Rectal smooth muscle tissue (tissue), 1 donor: ENCODE measurements around the gene PRODH2.

Experiments used
- H3K27ac ChIP-seq: one replicate; pipeline ENCODE4 v1.7.0; 2013; ENCODE audit warnings: low read depth, low read length, inconsistent platforms
- H3K27me3 ChIP-seq: one replicate; pipeline ENCODE4 v1.7.0; 2013; ENCODE audit warnings: low read length; ENCODE audit not compliant: control insufficient read depth, insufficient read depth
- H3K36me3 ChIP-seq: one replicate; pipeline ENCODE4 v1.7.0; 2013; ENCODE audit warnings: low read length; ENCODE audit not compliant: control insufficient read depth, insufficient read depth
- H3K4me1 ChIP-seq: one replicate; pipeline ENCODE4 v1.7.0; 2013; ENCODE audit warnings: low read length; ENCODE audit not compliant: control insufficient read depth, insufficient read depth
- H3K4me3 ChIP-seq: one replicate; pipeline ENCODE4 v1.7.0; 2013; ENCODE audit warnings: low read length
- H3K9ac ChIP-seq: one replicate; pipeline ENCODE4 v1.7.0; 2013; ENCODE audit warnings: low read length

Gene PRODH2

DNA sequence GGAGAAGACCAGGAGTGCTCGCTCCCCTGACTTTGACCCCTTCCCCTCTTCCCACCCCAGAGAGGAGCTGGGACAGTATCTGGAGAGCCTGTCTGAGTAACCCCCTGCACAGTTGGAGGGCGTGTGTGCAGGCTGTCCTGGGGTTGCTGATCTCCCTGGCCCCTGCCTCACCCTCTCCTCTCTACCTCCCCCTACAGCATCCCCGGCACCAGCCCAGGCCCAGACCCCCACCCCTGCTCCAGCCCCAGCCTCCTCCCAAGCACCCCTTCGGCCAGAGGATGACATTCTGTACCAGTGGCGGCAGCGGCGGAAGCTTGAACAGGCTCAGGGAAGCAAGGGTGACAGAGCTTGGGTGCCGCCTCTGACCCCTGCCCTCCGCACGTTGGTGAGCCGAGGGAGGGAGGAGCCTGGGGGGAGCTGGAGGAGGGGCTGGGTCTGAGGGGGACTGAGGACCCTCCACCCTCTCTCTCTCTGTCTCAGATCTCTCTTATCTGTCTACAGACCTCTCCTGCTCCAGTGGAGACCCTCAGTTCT, 46.0 kb downstream of the PRODH2 start:
- H3K4me3 ChIP-seq = no peak overlapping the region
- no peaks in the 10 kb centered on the region for H3K36me3 ChIP-seq

DNA sequence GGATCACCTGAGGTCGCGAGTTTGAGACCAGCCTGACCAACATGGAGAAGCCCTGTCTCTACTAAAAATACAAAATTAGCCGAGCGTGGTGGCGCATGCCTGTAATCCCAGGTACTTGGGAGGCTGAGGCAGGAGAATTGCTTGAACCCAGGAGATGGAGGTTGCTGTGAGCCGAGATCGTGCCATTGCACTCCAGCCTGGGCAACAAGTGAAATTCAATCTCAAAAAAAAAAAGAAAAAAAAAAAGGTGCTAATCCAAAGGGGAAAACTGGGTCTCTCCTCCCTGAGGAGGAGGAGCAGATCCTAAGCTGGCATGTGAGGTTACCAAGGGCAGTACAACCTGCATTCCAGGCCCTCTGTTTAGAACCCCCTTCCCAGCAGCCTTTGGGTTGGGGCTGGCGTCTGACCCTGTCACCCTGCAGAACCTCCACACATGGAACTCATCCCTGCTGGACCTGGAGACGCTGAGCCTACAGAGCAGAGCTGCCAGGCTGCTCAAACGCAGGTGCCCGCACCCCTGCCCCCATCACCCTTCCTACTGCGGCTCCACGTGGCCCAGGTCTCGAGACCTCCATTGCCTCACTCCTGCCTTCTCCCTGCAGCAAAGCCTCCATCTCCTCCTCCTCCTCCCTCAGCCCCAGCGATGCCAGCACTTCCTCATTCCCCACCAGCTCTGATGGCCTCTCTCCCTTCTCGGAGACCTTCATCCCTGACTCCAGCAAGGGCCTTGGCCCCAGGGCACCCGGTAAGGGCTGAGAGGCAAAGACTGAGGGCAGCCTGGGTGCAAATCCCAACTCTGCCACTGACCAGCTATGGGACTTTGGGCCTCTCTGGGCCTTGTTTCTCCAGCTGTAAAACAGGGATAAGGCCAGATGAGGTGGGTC, 48.0 kb downstream of the PRODH2 start:
- Histone ChIP-seq H3K27ac (no peak overlapping the region), H3K4me1 (no peaks in the 10 kb centered on the region), H3K4me3 (no peak overlapping the region), H3K36me3 (no peaks in the 10 kb centered on the region), H3K27me3 (no peaks in the 10 kb centered on the region), H3K9ac (no peak overlapping the region)

More for the DNA sequence above, 46.0 kb downstream of the PRODH2 start:
- Histone ChIP-seq H3K9ac (no peak overlapping the region), H3K27ac (no peak overlapping the region), H3K4me1 (no peaks in the 10 kb centered on the region), H3K27me3 (no peaks in the 10 kb centered on the region)

DNA sequence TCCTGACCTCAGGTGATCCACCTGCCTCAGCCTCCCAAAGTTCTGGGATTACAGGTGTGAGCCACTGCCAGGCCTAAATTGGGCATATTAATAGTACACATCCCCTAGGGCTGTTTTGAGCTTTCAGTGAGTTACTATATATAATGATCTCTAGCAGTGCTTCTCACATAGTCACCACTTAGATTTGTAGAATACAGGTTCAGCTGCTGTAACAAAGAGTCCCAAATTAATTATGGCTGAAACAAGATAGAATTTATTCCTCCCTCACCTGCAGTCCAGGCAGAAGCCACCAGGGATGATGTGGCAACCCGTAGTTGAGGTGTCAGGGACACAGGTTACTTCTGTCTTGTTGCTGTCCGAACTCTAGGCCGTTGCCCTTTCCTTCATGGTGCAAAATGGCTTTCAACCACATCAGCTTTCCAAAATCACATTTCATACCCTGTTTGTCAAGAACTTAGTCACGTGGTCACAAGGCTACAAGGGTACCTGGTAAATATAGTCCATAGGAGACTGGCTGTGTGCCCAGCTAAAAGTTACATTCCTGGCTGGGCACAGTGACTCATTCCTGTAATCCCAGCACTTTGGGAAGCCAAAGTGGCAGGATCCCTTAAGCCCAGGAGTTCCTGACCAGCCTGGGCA, 51.8 kb downstream of the PRODH2 start:
- Histone ChIP-seq H3K27me3 (no peaks in the 10 kb centered on the region), H3K4me3 (no peak overlapping the region), H3K36me3 (no peaks in the 10 kb centered on the region), H3K9ac (no peak overlapping the region), H3K27ac (no peak overlapping the region), H3K4me1 (peaks cover 2% of the 10 kb centered on the region)

DNA sequence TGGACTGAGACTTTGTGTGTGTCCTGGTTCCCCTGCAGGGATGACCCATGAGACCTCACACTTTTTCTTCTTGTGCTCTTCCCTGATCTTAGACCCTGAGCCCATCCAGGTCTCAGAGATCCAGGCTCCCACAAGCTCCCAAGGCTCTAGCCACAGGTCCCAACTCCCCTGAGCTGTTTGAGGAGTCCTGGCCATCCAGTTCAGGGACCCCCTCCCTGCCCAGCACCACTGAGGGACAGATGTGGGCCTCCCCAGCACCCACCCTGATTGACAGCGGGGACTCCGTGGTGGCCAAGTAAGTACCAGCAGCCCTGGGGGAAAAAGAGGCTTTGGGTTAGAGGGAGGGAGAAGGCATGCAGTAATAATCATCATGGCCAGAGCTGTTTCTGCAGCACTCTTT, 52.9 kb downstream of the PRODH2 start:
- Histone ChIP-seq H3K27ac (no peak overlapping the region), H3K9ac (no peak overlapping the region), H3K27me3 (no peaks in the 10 kb centered on the region), H3K4me1 (peaks cover 7% of the 10 kb centered on the region), H3K36me3 (no peaks in the 10 kb centered on the region), H3K4me3 (no peak overlapping the region)

DNA sequence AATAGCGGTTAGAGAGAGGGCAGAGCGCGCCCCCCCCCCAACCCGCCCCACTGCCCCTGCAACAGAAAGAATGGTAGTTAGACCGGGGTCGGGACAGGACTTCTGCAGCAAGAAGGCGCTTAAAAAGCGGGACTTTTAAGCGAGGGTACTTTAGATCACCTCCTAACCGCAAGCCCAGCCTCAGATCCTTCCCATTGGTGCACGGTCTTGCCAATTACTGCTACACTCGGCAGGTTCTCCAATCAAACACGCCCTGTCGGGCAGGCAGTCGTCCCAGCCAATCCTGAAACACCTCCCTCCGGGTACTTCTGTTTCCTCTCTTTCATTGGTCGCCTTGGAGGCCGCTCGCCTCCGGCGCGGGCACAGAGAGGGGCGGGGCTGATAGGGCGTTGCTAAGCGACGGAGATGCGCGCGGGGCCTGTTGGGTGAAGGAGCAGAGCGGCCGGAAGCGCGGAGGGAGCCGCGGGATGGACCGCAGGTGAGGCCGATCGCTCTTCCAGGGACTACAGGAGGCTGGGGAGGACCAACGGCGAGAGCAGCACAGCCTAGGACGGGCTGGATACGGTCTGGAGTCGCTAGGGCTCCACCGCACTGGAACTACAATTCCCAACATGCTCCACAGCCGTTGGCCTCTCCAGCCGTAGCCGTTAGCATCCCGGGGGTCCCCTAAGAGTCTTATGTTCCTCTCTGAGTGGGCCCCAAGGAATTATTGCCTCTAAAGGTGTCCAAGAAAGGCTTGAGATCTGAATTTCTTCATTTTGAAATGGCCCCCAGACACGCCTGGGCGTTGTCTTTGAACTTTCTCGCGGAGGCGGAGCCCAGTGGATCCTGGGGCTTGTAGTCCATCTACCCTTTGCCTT, 54.7 kb downstream of the PRODH2 start, which contains the start of gene PROSER3:
TSS of gene PROSER3 (plus strand) at position 428 of the 860 bp plus-strand sequence. CDS start at position 468, 40 bp downstream.
- H3K4me1 ChIP-seq = peaks cover 13% of the 10 kb centered on the region
- peak within 1 kb of the TSS; percentile 100 for H3K4me3 ChIP-seq
- H3K9ac ChIP-seq = peak within 1 kb of the TSS; percentile 100
- H3K36me3 ChIP-seq = peaks cover 11% of the 10 kb centered on the region
- no peaks in the 10 kb centered on the region for H3K27me3 ChIP-seq
- H3K27ac ChIP-seq = peak within 1 kb of the TSS; percentile 99

DNA sequence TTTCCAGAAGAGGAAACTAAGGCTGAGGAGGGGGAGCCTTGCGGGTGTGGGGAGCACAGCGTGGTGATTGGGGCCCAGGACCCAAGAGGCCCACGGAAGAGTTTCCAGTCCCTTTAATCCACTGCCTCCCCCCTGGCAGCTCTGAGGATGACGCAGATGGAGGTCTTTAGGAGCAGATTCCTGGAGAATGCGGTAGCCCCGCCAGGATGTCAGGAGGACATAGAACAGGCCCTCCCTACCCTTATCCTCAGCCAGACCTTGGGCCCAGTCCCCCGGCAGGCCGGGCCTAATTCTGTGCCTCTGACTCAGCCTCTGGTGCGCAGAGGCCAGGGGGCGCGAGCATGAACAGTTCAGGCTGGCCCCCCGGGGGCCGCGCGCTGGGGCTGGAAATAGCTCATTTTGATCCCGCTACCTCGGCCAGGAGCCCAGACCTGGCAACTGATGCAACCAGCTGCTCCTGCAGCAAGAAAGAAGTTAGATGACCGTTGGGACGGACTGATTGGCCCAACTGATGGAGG, 55.4 kb downstream of the PRODH2 start:
- H3K27me3 ChIP-seq = no peaks in the 10 kb centered on the region
- H3K4me3 ChIP-seq = peak overlapping the region; percentile 61
- H3K9ac ChIP-seq = peak overlapping the region; percentile 84
- H3K36me3 ChIP-seq = peaks cover 16% of the 10 kb centered on the region
- H3K4me1 ChIP-seq = peaks cover 13% of the 10 kb centered on the region
- peak overlapping the region; percentile 99 for H3K27ac ChIP-seq

DNA sequence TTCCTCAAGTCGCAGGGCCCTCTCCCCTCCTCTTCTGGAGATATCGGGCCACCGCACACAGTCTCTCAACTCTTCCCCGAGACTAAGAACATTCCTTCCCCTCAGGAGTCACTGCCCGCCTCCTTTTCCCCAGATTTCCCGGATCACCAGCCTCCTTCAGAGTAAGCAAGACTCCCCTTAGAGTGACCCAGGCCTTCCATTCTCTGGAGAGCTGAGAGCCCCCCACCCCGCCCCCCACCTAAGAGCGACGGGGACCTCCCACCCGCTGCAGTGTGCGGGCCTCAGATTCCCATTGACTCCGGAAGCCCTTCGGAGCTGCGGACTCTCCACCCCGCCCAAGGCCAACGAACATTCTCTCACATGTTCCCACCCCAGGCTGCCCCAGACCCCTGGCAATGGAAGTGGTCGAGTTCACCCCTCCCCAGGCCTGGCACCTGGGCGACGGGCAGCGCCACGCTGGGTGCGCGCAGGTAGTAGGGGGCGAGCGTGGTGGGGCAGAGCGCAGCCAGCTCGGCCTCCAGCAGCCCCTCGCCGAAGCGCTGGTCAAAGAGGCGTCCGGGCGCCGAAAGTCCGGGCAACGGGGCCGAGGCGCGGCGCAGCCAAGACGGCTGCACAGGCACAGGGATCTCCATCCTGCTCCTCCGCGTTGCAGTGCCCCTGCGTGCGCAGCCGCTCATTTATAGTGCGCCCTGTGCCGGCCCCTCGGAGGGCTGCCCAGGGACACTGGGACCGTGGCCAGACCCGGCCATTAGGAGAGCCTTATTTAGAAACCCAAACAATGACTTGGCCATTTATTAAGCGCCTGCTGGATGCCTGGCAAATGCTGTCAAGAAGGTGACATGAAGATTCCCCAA, 56.0 kb downstream of the PRODH2 start, which contains the start of gene HSPB6:
TSS of gene HSPB6 (minus strand) at position 653 of the 854 bp plus-strand sequence. CDS start at position 632, 21 bp downstream.
- peaks cover 13% of the 10 kb centered on the region for H3K4me1 ChIP-seq
- H3K36me3 ChIP-seq = peaks cover 18% of the 10 kb centered on the region
- H3K27ac ChIP-seq = peak within 1 kb of the TSS; percentile 99
- peak within 1 kb of the TSS; percentile 61 for H3K4me3 ChIP-seq
- peak within 1 kb of the TSS; percentile 84 for H3K9ac ChIP-seq
- no peaks in the 10 kb centered on the region for H3K27me3 ChIP-seq

DNA sequence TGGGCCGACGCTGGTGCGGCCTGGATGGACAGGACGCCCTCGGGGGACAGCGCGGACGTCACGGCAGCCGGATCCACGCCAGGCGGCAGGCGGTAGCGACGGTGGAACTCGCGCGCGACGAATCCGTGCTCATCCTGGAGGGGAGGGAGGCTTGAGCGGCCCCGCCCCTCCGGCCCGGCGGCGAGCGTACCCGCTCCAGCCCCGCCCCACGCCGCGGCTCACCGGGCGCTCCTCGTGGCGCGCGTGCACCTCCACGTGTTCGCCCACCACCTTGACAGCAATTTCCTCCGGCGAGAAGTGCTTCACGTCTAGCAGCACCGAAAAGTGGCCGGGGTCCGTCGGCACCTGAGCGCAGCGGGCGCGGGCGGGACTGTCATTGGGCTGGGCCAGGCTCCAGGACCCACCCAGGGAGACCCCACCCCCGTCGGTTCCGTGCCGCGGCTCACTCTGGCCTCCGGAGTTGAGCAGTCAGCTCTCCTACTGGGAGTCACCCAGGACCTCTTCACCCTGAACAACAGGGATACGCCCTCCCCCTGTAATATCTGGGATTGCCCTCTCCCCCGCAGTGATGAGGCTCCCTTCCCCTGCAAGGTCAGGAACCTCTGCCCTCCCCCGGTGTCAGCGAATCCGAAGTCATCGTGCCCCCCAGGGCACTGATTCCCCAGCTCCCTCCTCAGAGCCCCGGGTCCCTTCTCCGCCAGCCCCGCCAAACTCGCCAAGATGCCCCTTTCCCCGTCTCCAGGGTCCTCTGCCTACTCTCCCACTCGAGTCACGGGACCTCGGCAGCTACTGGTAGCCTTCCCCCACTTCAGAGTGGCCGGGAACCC, 56.9 kb downstream of the PRODH2 start:
- Histone ChIP-seq H3K4me3 (peak overlapping the region; percentile 61), H3K4me1 (peaks cover 13% of the 10 kb centered on the region), H3K9ac (peak overlapping the region; percentile 84), H3K27me3 (no peaks in the 10 kb centered on the region), H3K27ac (peak overlapping the region; percentile 99), H3K36me3 (peaks cover 18% of the 10 kb centered on the region)

DNA sequence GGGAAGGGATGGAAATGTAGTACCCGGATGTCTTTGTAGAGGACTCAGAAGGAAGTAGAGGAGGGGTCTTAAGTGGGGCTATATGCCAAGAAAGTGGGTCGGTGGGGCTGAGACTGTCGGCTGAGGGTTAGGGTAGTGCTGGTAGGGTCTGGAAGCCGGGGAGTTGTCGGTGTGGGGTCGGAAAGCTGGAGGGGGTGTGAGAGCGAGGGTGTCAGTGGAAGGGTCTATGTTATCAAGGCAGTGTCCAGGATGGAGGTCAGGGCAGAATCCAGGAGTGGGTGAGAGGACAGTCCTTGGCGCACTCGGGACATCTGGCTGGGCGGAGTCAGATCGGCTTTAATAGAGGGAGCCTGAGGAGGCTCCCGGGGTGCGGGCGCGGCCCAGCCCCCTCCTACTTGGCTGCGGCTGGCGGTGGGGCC, 57.5 kb downstream of the PRODH2 start:
- Histone ChIP-seq H3K27me3 (no peaks in the 10 kb centered on the region), H3K4me3 (peak overlapping the region; percentile 60), H3K27ac (peak overlapping the region; percentile 99), H3K4me1 (peaks cover 13% of the 10 kb centered on the region), H3K9ac (peak overlapping the region; percentile 10), H3K36me3 (peaks cover 18% of the 10 kb centered on the region)

DNA sequence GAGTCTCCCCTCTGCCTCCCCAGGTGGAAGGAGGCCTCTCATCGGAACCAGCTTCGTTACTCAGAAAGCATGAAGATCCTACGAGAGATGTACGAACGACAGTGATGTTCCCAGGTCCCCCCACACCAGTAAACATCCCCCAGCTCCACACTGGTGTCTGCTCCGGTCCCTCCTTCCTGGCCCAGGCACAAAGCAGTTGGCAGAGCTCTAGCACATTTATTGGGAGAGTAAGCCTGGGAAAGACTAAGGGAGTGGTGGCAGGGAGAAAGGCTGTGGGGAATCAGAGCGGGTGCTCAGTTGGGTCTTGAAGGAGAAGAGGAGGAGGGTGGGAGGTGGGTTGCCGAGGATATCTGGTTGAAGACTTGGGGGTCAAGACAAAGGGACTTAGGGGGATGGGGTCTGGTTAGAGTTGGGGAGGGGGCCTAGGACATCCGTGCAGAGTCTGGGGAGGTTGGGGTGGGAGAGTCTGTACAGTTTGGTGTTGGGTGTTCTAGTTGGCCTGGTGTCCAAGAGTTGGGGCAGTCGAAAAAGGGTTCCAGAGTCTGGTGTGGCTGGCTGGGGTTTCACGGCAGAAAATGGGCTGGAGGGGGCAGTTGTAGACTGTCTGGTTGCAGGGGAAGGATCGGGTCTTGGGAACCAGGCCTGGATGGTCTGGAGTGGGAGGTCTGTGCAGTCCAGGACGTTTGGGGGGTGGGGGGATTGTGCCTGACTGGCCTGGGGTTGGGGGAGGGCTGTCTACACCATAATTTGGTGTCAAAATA, 58.1 kb downstream of the PRODH2 start:
- Histone ChIP-seq H3K27me3 (no peaks in the 10 kb centered on the region), H3K4me1 (peaks cover 15% of the 10 kb centered on the region), H3K4me3 (peak overlapping the region; percentile 60), H3K36me3 (peaks cover 18% of the 10 kb centered on the region), H3K27ac (peak overlapping the region; percentile 99), H3K9ac (peak overlapping the region; percentile 17)
